ENCODE measurements around the gene MVP.

DNA sequence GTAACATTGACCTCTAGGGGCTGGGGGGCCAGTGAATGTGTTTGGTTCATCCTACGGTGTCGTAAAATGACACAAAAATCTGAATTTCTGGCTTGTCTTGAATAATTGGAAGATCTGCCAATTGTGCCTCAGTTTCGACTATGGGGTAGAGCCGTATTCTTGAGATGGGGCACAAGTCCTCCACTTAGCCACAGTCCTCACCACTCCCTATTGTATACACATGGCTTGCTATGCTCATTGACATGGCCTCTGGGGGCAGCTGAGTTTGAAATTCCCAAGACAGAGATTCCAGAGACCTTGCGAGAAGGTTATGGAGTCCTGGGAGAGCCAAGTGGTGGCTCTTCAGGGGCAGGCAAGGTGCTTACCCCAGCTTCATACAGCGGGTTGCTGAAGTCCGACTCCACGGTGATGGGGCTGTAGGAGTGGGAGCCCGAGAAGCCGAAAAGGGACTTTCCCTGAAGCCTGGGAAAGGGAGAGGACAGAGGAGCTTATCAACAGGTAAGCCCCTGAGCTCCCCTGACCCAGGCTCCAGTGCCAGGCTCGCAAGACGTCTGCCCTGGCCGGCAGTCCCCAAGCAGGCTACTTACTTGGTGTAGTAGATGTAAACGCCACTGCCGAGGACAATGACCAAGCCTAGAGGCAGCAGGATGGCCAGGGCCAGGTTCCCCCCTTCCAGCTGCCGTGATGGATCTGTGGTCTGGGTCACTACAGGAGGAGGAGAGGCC, 51.7 kb downstream of the MVP start:
- TF ChIP-seq CTCF (conservative IDR thresholded peaks at IDR 0.05; ENCODE audit: low read length) (no peak), EZH2phosphoT487 (IDR thresholded peaks at IDR 0.05; ENCODE audit: borderline replicate concordance, low read depth, low read length) (no peak)

Measured in OCI-LY7 (cell line).